ENCODE data around the gene AGBL3. TPM values are rescaled to one million over a fixed set of nuclear protein-coding genes. Genes with fewer than 3 reads are reported as not detected.

AGBL3 gene
- total RNA-seq, 2 donors from 2014 or later = 0.47 to 0.98 TPM

DNA sequence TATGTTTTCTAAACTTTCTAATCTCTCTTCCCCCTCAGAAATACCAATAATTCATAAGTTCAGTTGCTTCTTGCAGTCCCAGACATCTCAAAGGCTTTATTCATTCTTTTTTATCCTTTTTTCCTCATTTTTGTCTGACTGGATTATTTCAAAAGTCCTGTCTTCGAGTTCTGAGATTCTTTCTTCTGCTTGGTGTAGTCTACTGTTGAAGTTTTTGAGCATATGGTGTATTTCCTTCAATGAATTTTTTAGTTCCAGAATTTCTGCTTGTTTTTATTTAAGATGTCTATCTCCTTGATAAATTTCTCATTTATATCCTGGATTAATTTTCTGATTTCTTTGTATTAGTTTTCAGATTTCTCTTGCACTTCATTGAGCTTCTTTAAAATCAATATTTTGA, 170.0 kb downstream of the AGBL3 start:
- Histone ChIP-seq H3K9ac (ENCODE audit: low read depth in 2 of 2, low read length in 2 of 2) (no peak overlapping the region), H3K27me3 (no peaks in the 10 kb centered on the region), H3K4me3 (no peak overlapping the region), H3K27ac (no peak overlapping the region), H3K4me1 (no peaks in the 10 kb centered on the region), H3K9me3 (no peaks in the 10 kb centered on the region), H3K36me3 (no peaks in the 10 kb centered on the region)
- no peak for TF ChIP-seq CTCF (IDR thresholded peaks at IDR 0.05)
- no peak for DNase-seq
- intact Hi-C loops (cut with DNase I) = no loop called here

DNA sequence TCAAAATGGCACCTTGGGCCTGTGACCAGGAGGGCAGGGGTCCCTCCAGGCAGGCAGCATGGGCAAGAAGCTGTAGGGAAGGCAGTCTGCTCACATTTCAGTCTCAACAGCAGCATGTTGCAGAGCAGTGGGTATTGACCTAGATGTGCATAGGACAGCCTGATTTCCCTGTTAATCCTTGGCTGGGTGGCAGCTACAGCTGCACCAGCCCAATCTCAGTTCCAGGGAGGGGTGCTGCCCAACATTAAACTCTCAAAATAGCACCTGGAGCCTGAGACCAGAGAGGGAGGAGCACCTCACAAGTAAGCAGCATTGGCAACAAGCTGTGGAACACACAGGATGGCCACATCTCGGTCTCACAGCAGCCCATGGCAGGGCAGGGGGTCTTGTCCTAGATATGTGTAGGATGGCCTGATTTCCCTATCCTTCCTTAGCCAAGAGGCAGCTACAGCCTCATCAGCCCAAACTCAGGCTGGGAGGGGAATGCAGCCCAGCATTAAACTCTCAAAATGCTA, 171.9 kb downstream of the AGBL3 start:
- no peak for DNase-seq
- Histone ChIP-seq H3K27me3 (no peaks in the 10 kb centered on the region), H3K4me1 (no peaks in the 10 kb centered on the region), H3K27ac (no peak overlapping the region), H3K9me3 (no peaks in the 10 kb centered on the region), H3K4me3 (no peak overlapping the region), H3K9ac (ENCODE audit: low read depth in 2 of 2, low read length in 2 of 2) (no peak overlapping the region), H3K36me3 (no peaks in the 10 kb centered on the region)
- intact Hi-C loops (cut with DNase I) = no loop called here
- TF ChIP-seq CTCF (IDR thresholded peaks at IDR 0.05) = no peak

DNA sequence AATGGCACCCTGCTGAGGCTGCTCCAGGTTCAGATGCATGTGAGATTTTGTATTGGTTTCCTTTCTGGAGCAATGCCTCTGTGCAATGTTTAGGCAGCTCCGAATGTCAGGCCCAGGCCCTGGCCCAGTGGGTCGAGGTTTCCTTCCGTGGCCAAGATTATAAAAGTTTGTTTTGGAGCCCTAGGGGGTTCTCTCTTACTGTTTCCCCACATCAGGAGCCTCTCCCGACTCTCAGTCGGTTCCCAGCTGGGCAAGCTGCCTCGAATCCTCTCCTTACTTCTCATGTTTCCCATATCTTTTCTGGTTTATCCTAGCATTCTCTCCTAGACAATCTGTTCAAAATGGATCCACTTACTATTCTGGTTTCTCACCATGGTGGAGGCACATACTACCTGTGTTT, 172.6 kb downstream of the AGBL3 start:
- H3K4me3 ChIP-seq = no peak overlapping the region
- no peaks in the 10 kb centered on the region for H3K9me3 ChIP-seq
- no peaks in the 10 kb centered on the region for H3K27me3 ChIP-seq
- no peaks in the 10 kb centered on the region for H3K36me3 ChIP-seq
- no peaks in the 10 kb centered on the region for H3K4me1 ChIP-seq
- DNase-seq = no peak
- intact Hi-C loops (cut with DNase I) = no loop called here
- H3K9ac ChIP-seq (ENCODE audit: low read depth in 2 of 2, low read length in 2 of 2) = no peak overlapping the region
- H3K27ac ChIP-seq = no peak overlapping the region
- TF ChIP-seq CTCF (IDR thresholded peaks at IDR 0.05) = no peak

- no peak for TF ChIP-seq CTCF (IDR thresholded peaks at IDR 0.05)
- no peak overlapping the region for H3K4me3 ChIP-seq
- intact Hi-C loops (cut with DNase I) = no loop called here
- H3K9me3 ChIP-seq = no peaks in the 10 kb centered on the region
- H3K36me3 ChIP-seq = no peaks in the 10 kb centered on the region
- no peaks in the 10 kb centered on the region for H3K27me3 ChIP-seq
- H3K27ac ChIP-seq = peak overlapping the region; percentile 56
- DNase-seq = no peak
- H3K4me1 ChIP-seq = no peaks in the 10 kb centered on the region
- H3K9ac ChIP-seq (ENCODE audit: low read depth in 2 of 2, low read length in 2 of 2) = no peak overlapping the region
These were observed 173.2 kb downstream of the AGBL3 start for GRCh38 chr7:135159359-135160085.

DNA sequence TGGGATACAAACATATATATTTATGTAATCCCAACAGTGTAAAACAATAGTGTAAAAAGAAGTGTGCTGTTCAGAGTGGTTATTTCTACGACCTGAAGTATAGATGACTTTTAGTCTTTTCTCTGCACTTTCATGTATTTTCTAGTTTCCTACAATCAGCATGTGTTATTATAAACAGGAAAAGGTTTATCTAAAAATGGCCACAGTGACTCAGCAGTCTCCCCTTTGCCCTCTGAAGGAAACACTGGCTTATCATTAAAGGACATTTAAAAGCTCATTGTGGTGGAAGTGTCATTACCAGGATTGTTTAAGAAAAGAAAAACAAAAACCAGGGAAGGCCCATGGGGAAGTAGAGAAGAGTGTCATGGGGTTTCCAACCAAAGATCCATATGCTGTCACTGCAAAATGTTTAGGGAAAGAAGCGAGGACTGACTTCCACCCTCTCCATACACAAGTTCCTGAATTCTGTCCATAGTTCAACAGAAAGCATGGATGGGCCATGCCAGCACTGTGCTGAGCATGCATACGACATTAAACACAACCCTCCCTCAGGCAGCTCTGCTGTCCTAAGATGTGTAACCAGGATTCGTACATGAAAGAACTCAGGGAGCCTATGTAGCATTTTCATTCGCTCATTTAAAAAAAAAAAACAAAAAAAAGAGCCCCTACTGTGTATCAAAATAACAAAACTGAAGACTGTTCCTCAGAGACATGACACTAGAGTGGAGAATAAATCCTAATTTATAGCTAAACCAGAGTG, 174.0 kb downstream of the AGBL3 start:
- no peaks in the 10 kb centered on the region for H3K9me3 ChIP-seq
- no peaks in the 10 kb centered on the region for H3K27me3 ChIP-seq
- H3K27ac ChIP-seq = peak overlapping the region; percentile 56
- DNase-seq = no peak
- no peak overlapping the region for H3K4me3 ChIP-seq
- no peaks in the 10 kb centered on the region for H3K36me3 ChIP-seq
- intact Hi-C loops (cut with DNase I) = no loop called here
- no peak for TF ChIP-seq CTCF (IDR thresholded peaks at IDR 0.05)
- H3K9ac ChIP-seq (ENCODE audit: low read depth in 2 of 2, low read length in 2 of 2) = no peak overlapping the region
- H3K4me1 ChIP-seq = no peaks in the 10 kb centered on the region

Data from colonic mucosa (tissue), 4 donors.